ENCODE measurements around the gene SLC25A10. TPM values are rescaled to one million over a fixed set of nuclear protein-coding genes. Genes with fewer than 3 reads are reported as not detected.

Gene SLC25A10
- polyA plus RNA-seq, 4 donors, result 12.5 to 23.3 (median 13.4) TPM

GRCh38 chr17:81703747-81704654 lies 8.1 kb upstream of the SLC25A10 start:
- no peak for DNase-seq (ENCODE audit: low read depth in 4 of 4, low spot score in 3 of 4)

GRCh38 chr17:81705518-81706231 lies 6.4 kb upstream of the SLC25A10 start:
- DNase-seq (ENCODE audit: low read depth in 4 of 4, low spot score in 3 of 4), result no peak

- no peak for DNase-seq (ENCODE audit: low read depth in 4 of 4, low spot score in 3 of 4)
Measured at GRCh38 chr17:81706232-81706611, 5.9 kb upstream of the SLC25A10 start.

GRCh38 chr17:81706757-81707624 lies 5.1 kb upstream of the SLC25A10 start:
- no peak for DNase-seq (ENCODE audit: low read depth in 4 of 4, low spot score in 3 of 4)

GRCh38 chr17:81707725-81708646 lies 4.1 kb upstream of the SLC25A10 start:
- no peak for DNase-seq (ENCODE audit: low read depth in 4 of 4, low spot score in 3 of 4)

GRCh38 chr17:81708739-81709185 lies 3.3 kb upstream of the SLC25A10 start:
- no peak for DNase-seq (ENCODE audit: low read depth in 4 of 4, low spot score in 3 of 4)

GRCh38 chr17:81710514-81711308 lies 1.4 kb upstream of the SLC25A10 start:
- no peak for DNase-seq (ENCODE audit: low read depth in 4 of 4, low spot score in 3 of 4)

- no peak for DNase-seq (ENCODE audit: low read depth in 4 of 4, low spot score in 3 of 4)
Measured at GRCh38 chr17:81712468-81713003, 452 bp downstream of the SLC25A10 start.

- DNase-seq (ENCODE audit: low read depth in 4 of 4, low spot score in 3 of 4), result no peak
Measured at GRCh38 chr17:81713004-81713555, 996 bp downstream of the SLC25A10 start.

- no peak for DNase-seq (ENCODE audit: low read depth in 4 of 4, low spot score in 3 of 4)
Measured at GRCh38 chr17:81713556-81714411, 1.7 kb downstream of the SLC25A10 start.

GRCh38 chr17:81714412-81715106 lies 2.5 kb downstream of the SLC25A10 start:
- DNase-seq (ENCODE audit: low read depth in 4 of 4, low spot score in 3 of 4), result no peak

GRCh38 chr17:81715107-81715871 lies 3.2 kb downstream of the SLC25A10 start:
- no peak for DNase-seq (ENCODE audit: low read depth in 4 of 4, low spot score in 3 of 4)

- no peak for DNase-seq (ENCODE audit: low read depth in 4 of 4, low spot score in 3 of 4)
Measured at GRCh38 chr17:81715872-81716673, 4.0 kb downstream of the SLC25A10 start.

- no peak for DNase-seq (ENCODE audit: low read depth in 4 of 4, low spot score in 3 of 4)
Measured at GRCh38 chr17:81716674-81716996, 4.6 kb downstream of the SLC25A10 start.

- DNase-seq (ENCODE audit: low read depth in 4 of 4, low spot score in 3 of 4), result no peak
Measured at GRCh38 chr17:81717049-81717765, 5.1 kb downstream of the SLC25A10 start.

Data from right renal pelvis (tissue), 4 donors.